B cell (primary cell): ENCODE data around the gene C3orf22.
"Not testable (repeated sequence)": the region's sequence is repeated elsewhere in the genome, so short reads cannot be mapped to it uniquely, and the experiment has no call there.

ENCODE experiments used
- EZH2 ChIP-seq: IDR thresholded peaks from 2 replicates; pipeline ENCODE4 v1.6.1; 2012; ENCODE audit warnings: borderline replicate concordance, low read depth, mild to moderate bottlenecking, moderate library complexity, low read length; ENCODE audit not compliant: insufficient read depth, poor library complexity, severe bottlenecking
- TF ChIP-seq, protein P1 (sequence below): fragments of 200-600 bp; IDR thresholded peaks from one replicate; pipeline ENCODE4 v1.8.0; 2022; ENCODE audit warnings: antibody characterized with exemption, mild to moderate bottlenecking

DNA sequence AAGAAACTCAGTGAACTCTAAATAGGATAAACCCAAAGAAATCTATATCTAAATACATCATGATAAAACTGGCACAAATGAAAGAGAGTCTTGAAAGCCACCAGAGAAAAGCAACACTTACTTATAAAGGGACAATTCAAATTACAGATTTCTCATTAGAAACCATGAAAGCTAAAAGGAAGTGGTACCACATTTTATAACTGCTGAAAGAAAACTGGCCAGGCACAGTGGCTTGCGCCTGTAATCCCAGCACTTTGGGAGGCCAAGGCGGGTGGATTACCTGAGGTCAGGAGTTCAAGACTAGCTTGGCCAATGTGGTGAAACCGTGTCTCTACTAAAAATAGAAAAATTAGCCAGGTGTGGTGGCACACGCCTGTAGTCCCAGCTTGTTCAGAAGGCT is 36.7 kb upstream of the C3orf22 start:
- TF ChIP-seq, protein P1, sequence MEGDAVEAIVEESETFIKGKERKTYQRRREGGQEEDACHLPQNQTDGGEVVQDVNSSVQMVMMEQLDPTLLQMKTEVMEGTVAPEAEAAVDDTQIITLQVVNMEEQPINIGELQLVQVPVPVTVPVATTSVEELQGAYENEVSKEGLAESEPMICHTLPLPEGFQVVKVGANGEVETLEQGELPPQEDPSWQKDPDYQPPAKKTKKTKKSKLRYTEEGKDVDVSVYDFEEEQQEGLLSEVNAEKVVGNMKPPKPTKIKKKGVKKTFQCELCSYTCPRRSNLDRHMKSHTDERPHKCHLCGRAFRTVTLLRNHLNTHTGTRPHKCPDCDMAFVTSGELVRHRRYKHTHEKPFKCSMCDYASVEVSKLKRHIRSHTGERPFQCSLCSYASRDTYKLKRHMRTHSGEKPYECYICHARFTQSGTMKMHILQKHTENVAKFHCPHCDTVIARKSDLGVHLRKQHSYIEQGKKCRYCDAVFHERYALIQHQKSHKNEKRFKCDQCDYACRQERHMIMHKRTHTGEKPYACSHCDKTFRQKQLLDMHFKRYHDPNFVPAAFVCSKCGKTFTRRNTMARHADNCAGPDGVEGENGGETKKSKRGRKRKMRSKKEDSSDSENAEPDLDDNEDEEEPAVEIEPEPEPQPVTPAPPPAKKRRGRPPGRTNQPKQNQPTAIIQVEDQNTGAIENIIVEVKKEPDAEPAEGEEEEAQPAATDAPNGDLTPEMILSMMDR: not testable (repeated sequence)
- TF ChIP-seq EZH2: not testable (repeated sequence)
